Epithelial cell of esophagus (primary cell): Measurements from ENCODE around the gene PNPLA7.

Experiments used
- DNase-seq: peaks from one replicate; pipeline ENCODE4 v3.0.0; 2010; ENCODE audit warnings: low read depth
- H3K4me3 ChIP-seq: 2 replicates; pipeline ENCODE4 v1.5.1; 2011; ENCODE audit warnings: mild to moderate bottlenecking, low read length, control low read depth
- TF ChIP-seq, protein P1 (sequence below): IDR thresholded peaks from 2 replicates; pipeline ENCODE4 v1.5.1; 2011; ENCODE audit warnings: low read depth, mild to moderate bottlenecking, low read length, control low read depth, inconsistent platforms; ENCODE audit not compliant: insufficient read depth; ENCODE audit errors: missing control alignments

Gene PNPLA7

DNA sequence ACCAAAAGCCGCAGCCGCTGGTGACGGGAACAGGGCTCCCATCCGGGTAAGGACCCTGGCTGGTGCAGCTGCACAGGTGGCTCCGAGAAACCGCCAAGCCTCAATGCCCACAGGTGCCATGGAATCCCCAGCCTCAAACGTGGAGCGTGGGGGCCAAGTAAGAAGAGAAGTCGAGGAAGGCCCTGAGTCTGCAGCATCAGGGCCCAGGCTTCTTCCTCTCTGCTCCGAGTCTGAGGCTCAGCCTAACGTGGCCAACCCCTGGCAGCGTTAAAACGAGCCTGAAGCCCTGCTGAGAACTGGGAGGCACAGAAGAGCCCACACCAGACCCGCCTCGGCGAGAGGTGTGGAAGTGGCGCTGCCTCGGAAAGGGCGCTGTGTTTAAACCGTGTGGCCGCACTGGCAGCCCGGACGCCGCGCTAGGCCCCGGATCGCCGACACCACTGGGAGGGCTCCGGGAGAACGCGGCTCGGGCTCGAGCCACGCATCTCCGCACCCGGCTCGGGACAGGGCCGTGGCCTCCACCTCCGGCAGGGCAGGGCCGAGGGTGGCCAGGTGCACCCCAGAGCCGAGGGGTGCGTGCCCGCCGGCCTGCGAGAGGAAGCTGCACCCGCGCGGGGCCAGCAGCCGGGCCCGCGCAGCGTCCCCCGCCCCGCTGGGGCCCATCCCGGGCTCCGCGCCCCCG lies 39.4 kb upstream of the PNPLA7 start:
- TF ChIP-seq, protein P1, sequence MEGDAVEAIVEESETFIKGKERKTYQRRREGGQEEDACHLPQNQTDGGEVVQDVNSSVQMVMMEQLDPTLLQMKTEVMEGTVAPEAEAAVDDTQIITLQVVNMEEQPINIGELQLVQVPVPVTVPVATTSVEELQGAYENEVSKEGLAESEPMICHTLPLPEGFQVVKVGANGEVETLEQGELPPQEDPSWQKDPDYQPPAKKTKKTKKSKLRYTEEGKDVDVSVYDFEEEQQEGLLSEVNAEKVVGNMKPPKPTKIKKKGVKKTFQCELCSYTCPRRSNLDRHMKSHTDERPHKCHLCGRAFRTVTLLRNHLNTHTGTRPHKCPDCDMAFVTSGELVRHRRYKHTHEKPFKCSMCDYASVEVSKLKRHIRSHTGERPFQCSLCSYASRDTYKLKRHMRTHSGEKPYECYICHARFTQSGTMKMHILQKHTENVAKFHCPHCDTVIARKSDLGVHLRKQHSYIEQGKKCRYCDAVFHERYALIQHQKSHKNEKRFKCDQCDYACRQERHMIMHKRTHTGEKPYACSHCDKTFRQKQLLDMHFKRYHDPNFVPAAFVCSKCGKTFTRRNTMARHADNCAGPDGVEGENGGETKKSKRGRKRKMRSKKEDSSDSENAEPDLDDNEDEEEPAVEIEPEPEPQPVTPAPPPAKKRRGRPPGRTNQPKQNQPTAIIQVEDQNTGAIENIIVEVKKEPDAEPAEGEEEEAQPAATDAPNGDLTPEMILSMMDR: no peak
- H3K4me3 ChIP-seq: peak overlapping the region; percentile 73
- DNase-seq: peak; percentile 27

GRCh38 chr9:137588891-137589290 lies 38.7 kb upstream of the PNPLA7 start:
- TF ChIP-seq, protein P1: no peak
- no peak for DNase-seq
- H3K4me3 ChIP-seq: peak overlapping the region; percentile 73

GRCh38 chr9:137588311-137588710 lies 38.1 kb upstream of the PNPLA7 start:
- H3K4me3 ChIP-seq: no peak overlapping the region
- no peak for DNase-seq
- TF ChIP-seq, protein P1: no peak

DNA sequence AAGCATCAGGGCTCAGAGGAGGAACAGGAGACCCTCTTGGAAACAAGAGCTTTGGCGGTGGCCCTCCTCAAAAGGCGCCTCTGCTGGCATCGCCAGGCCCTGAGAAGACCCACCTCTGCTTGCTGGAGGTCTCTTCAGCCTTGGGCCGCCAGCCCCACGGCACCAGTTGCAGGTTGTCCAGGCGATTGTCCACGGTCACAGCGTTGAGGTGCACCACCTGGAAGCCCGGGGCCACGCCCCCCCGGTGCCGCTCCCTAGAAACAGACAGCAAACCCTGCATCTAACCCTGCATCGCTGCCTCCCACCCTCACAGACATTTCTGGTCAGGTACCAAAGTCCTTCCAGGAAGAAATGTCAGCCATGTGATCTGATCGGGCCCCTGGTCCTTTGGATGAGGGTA lies 36.7 kb upstream of the PNPLA7 start:
- DNase-seq: no peak
- H3K4me3 ChIP-seq: no peak overlapping the region
- TF ChIP-seq, protein P1: no peak

DNA sequence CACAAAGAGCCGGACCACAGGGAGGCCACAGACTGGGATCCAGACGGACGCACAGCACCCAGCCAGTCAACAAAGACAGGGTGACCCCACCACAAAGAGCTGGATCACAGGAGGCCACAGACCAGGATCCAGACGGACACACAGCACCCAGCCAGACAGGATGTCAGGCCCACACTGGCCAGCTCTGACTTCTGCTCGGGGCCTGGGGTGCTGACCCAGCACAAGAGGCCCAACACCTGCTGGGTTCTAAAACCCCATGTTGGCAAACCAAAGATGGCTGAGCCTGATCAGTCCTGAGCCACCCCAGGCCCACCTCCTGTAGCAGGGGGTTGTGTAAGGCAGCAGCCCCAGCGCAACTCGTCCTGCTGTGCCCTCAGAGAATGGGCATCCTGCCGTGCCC lies 33.8 kb upstream of the PNPLA7 start:
- TF ChIP-seq, protein P1: no peak
- H3K4me3 ChIP-seq: no peak overlapping the region
- DNase-seq: no peak

GRCh38 chr9:137583347-137583746 lies 33.1 kb upstream of the PNPLA7 start:
- no peak overlapping the region for H3K4me3 ChIP-seq
- TF ChIP-seq, protein P1: no peak
- no peak for DNase-seq

DNA sequence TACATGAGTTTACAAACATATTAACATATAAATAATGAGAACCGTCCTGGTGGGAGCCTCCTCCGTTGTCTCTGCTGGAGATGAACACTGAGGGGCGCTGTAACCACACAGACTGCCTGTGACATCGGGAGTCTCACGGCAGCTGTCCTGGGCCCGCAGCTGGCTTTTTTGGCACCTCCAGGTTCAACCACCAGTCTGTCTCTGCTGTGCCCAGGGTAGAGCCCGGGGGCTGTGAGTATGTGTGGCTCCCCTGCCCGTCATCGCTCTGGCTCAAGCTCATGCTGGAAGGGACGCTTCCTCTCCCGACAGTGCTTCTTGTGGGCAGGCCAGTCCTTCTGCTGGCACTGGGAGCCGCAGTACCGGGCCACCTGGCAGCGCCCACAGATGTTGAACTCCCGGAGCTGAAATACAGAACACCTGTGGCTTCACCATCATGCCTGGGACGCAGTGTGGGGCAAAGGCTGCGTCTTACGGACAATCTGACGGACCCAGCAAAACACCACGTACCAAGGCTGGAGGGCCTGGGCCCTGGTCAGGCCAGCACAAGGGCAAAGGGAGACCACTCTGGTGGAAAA lies 32.2 kb upstream of the PNPLA7 start:
- H3K4me3 ChIP-seq: no peak overlapping the region
- peak; percentile 38 for DNase-seq
- TF ChIP-seq, protein P1: peak; percentile 36
